Upper lobe of left lung (tissue), 4 donors: ENCODE measurements around the gene CLIC6.

Source experiments
- EP300 ChIP-seq, 4 donors: sonication (generic); formaldehyde crosslinking; IDR thresholded peaks; one replicate each; pipeline ENCODE4 v1.5.1; 2017; ENCODE audit warnings: antibody characterized with exemption in 4 of 4, control low read depth in 2 of 4
- POLR2A ChIP-seq, 4 donors: fragments of 450-650 bp; IDR thresholded peaks; one replicate each; pipeline ENCODE4 v1.5.1; 2016 to 2017; ENCODE audit warnings: antibody characterized with exemption in 4 of 4, mild to moderate bottlenecking in 2 of 4
- TF ChIP-seq, protein P1 (sequence below), 6 experiments: fragments of 450-650 bp in 4 of 6; fragments of 200-600 bp in 2 of 6; sonication (generic) in 2 of 6; IDR thresholded peaks; one replicate each; pipeline ENCODE4 v1.5.1; 2016 to 2019; ENCODE audit warnings: antibody characterized with exemption in 6 of 6

DNA sequence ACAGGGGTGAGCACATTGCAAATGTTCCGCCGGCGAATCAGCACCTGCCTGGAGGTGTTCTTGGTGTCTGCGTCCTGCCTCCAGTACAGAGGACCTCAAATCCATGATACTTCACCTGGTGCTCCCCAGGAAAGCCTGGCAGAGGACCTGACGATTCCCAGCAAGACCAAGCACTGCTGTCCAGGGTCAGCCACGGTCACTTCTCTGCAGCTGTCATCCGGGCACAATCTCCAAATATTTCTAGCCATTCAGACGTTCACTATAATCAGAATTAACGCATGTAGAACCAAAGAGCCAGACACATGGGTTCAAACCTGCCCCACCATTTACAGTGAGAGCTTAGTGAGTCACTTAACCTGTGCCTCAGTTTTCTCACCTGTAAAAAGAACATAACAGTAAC, 74.5 kb downstream of the CLIC6 start:
- TF ChIP-seq, protein P1, sequence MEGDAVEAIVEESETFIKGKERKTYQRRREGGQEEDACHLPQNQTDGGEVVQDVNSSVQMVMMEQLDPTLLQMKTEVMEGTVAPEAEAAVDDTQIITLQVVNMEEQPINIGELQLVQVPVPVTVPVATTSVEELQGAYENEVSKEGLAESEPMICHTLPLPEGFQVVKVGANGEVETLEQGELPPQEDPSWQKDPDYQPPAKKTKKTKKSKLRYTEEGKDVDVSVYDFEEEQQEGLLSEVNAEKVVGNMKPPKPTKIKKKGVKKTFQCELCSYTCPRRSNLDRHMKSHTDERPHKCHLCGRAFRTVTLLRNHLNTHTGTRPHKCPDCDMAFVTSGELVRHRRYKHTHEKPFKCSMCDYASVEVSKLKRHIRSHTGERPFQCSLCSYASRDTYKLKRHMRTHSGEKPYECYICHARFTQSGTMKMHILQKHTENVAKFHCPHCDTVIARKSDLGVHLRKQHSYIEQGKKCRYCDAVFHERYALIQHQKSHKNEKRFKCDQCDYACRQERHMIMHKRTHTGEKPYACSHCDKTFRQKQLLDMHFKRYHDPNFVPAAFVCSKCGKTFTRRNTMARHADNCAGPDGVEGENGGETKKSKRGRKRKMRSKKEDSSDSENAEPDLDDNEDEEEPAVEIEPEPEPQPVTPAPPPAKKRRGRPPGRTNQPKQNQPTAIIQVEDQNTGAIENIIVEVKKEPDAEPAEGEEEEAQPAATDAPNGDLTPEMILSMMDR (IDR thresholded peaks at IDR 0.05) = no peak
- TF ChIP-seq POLR2A (IDR thresholded peaks at IDR 0.05) (no peak), EP300 (IDR thresholded peaks at IDR 0.05) (no peak)
